ENCODE measurements around the gene MLC1.

MLC1 gene

GRCh38 chr22:50016308-50016987 is 68.8 kb downstream of the MLC1 start:
- no peak for DNase-seq (ENCODE audit: low read depth in 2 of 2)

GRCh38 chr22:50015451-50016307 is 69.5 kb downstream of the MLC1 start:
- no peak for DNase-seq (ENCODE audit: low read depth in 2 of 2)

- DNase-seq (ENCODE audit: low read depth in 2 of 2), result no peak
Measured at GRCh38 chr22:50014655-50015401, 70.4 kb downstream of the MLC1 start.

- no peak for DNase-seq (ENCODE audit: low read depth in 2 of 2)
Measured at GRCh38 chr22:50014053-50014501, 71.1 kb downstream of the MLC1 start.

- no peak for DNase-seq (ENCODE audit: low read depth in 2 of 2)
Measured at GRCh38 chr22:50012211-50013181, 72.7 kb downstream of the MLC1 start, which contains the start of gene IL17REL. Gene IL17REL, minus strand, starts transcription at chr22:50012765. Its CDS starts 119 bp downstream, at chr22:50012646.

- DNase-seq (ENCODE audit: low read depth in 2 of 2), result no peak
Measured at GRCh38 chr22:50011447-50012210, 73.6 kb downstream of the MLC1 start.

- DNase-seq (ENCODE audit: low read depth in 2 of 2), result no peak
Measured at GRCh38 chr22:50010676-50011446, 74.4 kb downstream of the MLC1 start.

GRCh38 chr22:50009765-50010675 is 75.2 kb downstream of the MLC1 start:
- no peak for DNase-seq (ENCODE audit: low read depth in 2 of 2)
